Measurements from ENCODE around the gene KRT2. TPM values are rescaled to one million over a fixed set of nuclear protein-coding genes. Genes with fewer than 3 reads are reported as not detected.

KRT2 gene
- total and polyA plus RNA-seq, 9 of the 15 experiments (the other 6 are each of a cell fraction or from before 2014, with no cell fraction given) = 0.03 to 0.69 (median 0.07) TPM; not detected in 2

DNA sequence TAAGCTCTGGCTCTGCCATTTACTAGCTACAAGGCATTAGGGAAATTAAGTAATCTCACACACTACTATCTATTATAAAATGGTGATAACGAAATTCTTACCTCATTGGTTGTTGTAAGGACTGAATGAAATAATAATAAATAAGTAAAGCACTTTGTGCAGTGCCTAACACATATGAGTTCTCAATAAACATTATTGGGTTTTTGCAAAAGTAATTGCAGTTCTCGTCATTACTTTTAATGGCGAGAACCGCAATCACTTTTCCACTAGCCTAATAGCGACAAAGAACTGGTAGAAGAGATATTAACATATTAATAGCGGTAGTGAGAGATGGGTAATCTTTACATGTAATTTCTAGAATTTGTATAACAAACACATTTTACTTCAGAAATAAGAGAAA is 42.1 kb upstream of the KRT2 start (continued):
- TF ChIP-seq KDM4B (IDR thresholded peaks at IDR 0.05; ENCODE audit: borderline replicate concordance in 2 of 2, low read depth in 1 of 2) (no peak), NFE2 (IDR thresholded peaks at IDR 0.05; ENCODE audit: low read depth) (no peak), ELF4 (CRISPR knock-in tag; IDR thresholded peaks at IDR 0.05) (no peak), NR1H2 (CRISPR knock-in tag; IDR thresholded peaks at IDR 0.05) (no peak), MBD2 (IDR thresholded peaks at IDR 0.05; ENCODE audit: borderline replicate concordance, low read depth) (no peak), MAZ (CRISPR knock-in tag; conservative IDR thresholded peaks at IDR 0.05 in 1 of 2, IDR thresholded peaks at IDR 0.05 in 1 of 2) (no peak), NCOA1 (IDR thresholded peaks at IDR 0.05; ENCODE audit: low read depth) (no peak), ZNF174 (CRISPR knock-in tag; IDR thresholded peaks at IDR 0.05) (no peak), ZNF384 (IDR thresholded peaks at IDR 0.05; ENCODE audit: low read depth, low read length) (no peak), FOXA1 (IDR thresholded peaks at IDR 0.05; ENCODE audit: borderline replicate concordance) (no peak)

DNA sequence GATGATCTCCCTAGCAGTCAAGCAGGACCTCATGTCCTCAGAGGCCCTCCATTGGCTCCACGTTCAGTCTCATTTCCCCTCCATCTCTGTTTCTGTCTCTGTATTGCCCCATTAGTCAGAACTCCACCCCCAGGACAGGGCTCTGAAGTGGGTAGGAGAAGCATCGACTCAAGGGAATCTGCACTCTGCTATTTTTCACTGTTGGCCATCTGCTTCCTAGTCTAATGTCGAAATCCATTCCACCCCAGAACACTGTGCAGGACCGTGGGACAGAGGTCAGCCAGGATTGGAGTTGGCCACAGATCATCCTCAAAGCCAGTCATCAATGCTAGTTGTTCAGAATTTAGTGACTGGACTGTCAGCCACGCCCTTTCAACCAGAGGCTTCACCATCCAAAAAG is 41.2 kb upstream of the KRT2 start:
- Histone ChIP-seq H3K4me1 (replicated peaks in 1 of 2; ENCODE audit: control insufficient read depth in 2 of 2, insufficient read depth in 2 of 2, low read length in 2 of 2) (peaks cover 0 to 10% of the 10 kb centered on the region in 2 experiments; a peak in 1 of 5 replicates), H4K20me1 (replicated peaks; ENCODE audit: control insufficient read depth, insufficient read depth, low read length) (peaks cover 4% of the 10 kb centered on the region; the same call in 1 of the 2 replicates), H3K79me2 (ENCODE audit: control insufficient read depth, insufficient read depth, low read length) (no peaks in the 10 kb centered on the region), H3K27me3 (ENCODE audit: control insufficient read depth in 2 of 2, insufficient read depth in 2 of 2, low read length in 2 of 2) (peaks cover 15 to 44% of the 10 kb centered on the region in 2 experiments; a peak in 4 of 5 replicates), H3K4me2 (ENCODE audit: insufficient read depth, low read length) (no peak overlapping the region), H3K4me3 (no peak overlapping the region), H2AFZ (ENCODE audit: low read depth, low read length) (no peak overlapping the region), H3K27ac (ENCODE audit: extremely low read depth, low read depth, low read length) (no peak overlapping the region), H3K9me1 (ENCODE audit: control insufficient read depth, insufficient read depth, low read length) (no peaks in the 10 kb centered on the region), H3K36me3 (ENCODE audit: control insufficient read depth, insufficient read depth, low read length) (no peaks in the 10 kb centered on the region), H3K9ac (ENCODE audit: insufficient read depth in 1 of 2, low read depth in 2 of 2, low read length in 2 of 2) (no peak overlapping the region), H3K9me3 (replicated peaks; ENCODE audit: control insufficient read depth, insufficient read depth, low read depth, low read length) (no peaks in the 10 kb centered on the region)
- in situ Hi-C loops (cut with MboI) (no loop called here), intact Hi-C loops (cut with micrococcal nuclease) (loop anchor here (10.0 kb wide), 2 partner anchors 108 to 182 kb away; no protein-coding TSS in a partner anchor)
- BruUV-seq (replicated peaks) = no TSS peak
- ATAC-seq (no peak), FAIRE-seq (no peak), DNase-seq (ENCODE audit: extremely low read depth in 1 of 4, low spot score in 3 of 4) (no peak)
- ChIA-PET POLR2A (interaction anchor here (0.7 to 1.0 kb wide), 3 partner anchors 16 to 472 kb away, joined by 3 read pairs; no protein-coding TSS in a partner anchor), CTCF (ENCODE audit: low intra/inter-chr PET ratio) (interaction anchor here (0.6 to 1.7 kb wide), 2 partner anchors 74 to 177 kb away, joined by 3 to 8 read pairs; no protein-coding TSS in a partner anchor)
- 7% methylated on average over 5 of the region's 5 CpGs for WGBS (ENCODE audit: insufficient coverage, low coverage, missing lambda C conversion rate)
- TF ChIP-seq, protein P1, sequence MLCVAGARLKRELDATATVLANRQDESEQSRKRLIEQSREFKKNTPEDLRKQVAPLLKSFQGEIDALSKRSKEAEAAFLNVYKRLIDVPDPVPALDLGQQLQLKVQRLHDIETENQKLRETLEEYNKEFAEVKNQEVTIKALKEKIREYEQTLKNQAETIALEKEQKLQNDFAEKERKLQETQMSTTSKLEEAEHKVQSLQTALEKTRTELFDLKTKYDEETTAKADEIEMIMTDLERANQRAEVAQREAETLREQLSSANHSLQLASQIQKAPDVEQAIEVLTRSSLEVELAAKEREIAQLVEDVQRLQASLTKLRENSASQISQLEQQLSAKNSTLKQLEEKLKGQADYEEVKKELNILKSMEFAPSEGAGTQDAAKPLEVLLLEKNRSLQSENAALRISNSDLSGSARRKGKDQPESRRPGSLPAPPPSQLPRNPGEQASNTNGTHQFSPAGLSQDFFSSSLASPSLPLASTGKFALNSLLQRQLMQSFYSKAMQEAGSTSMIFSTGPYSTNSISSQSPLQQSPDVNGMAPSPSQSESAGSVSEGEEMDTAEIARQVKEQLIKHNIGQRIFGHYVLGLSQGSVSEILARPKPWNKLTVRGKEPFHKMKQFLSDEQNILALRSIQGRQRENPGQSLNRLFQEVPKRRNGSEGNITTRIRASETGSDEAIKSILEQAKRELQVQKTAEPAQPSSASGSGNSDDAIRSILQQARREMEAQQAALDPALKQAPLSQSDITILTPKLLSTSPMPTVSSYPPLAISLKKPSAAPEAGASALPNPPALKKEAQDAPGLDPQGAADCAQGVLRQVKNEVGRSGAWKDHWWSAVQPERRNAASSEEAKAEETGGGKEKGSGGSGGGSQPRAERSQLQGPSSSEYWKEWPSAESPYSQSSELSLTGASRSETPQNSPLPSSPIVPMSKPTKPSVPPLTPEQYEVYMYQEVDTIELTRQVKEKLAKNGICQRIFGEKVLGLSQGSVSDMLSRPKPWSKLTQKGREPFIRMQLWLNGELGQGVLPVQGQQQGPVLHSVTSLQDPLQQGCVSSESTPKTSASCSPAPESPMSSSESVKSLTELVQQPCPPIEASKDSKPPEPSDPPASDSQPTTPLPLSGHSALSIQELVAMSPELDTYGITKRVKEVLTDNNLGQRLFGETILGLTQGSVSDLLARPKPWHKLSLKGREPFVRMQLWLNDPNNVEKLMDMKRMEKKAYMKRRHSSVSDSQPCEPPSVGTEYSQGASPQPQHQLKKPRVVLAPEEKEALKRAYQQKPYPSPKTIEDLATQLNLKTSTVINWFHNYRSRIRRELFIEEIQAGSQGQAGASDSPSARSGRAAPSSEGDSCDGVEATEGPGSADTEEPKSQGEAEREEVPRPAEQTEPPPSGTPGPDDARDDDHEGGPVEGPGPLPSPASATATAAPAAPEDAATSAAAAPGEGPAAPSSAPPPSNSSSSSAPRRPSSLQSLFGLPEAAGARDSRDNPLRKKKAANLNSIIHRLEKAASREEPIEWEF (CRISPR knock-in tag; IDR thresholded peaks at IDR 0.05) = no peak
- TF ChIP-seq ZSCAN32 (CRISPR knock-in tag; IDR thresholded peaks at IDR 0.05) = no peak
- TF ChIP-seq TEAD1 (CRISPR knock-in tag; IDR thresholded peaks at IDR 0.05) = no peak
- TF ChIP-seq, protein P2, sequence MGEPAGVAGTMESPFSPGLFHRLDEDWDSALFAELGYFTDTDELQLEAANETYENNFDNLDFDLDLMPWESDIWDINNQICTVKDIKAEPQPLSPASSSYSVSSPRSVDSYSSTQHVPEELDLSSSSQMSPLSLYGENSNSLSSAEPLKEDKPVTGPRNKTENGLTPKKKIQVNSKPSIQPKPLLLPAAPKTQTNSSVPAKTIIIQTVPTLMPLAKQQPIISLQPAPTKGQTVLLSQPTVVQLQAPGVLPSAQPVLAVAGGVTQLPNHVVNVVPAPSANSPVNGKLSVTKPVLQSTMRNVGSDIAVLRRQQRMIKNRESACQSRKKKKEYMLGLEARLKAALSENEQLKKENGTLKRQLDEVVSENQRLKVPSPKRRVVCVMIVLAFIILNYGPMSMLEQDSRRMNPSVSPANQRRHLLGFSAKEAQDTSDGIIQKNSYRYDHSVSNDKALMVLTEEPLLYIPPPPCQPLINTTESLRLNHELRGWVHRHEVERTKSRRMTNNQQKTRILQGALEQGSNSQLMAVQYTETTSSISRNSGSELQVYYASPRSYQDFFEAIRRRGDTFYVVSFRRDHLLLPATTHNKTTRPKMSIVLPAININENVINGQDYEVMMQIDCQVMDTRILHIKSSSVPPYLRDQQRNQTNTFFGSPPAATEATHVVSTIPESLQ (CRISPR knock-in tag; IDR thresholded peaks at IDR 0.05) = no peak
- no peak for TF ChIP-seq TCF7L2 (IDR thresholded peaks at IDR 0.05; ENCODE audit: low read depth, low read length)

Data from K562 (cell line).